Measurements from ENCODE around the gene CASQ1.

CASQ1 gene

DNA sequence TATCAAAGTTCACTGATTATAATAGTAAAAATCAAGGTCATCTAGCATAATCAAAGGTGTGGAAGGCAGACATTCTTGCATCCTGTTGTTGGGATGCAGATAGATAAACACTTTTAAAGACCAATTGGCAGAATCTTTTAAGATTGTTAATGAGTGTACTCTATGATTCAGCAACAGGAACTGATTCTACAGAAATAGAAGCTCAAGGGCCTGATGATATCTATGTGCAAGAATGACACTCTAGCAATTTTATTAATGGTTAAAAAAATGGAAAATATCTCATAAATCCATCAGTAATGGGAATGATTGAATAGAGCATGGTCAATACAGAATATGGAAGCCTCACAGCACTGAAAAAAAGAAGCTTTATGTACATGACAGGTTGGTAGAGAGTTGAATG lies 41.1 kb upstream of the CASQ1 start:
- Histone ChIP-seq H3K4me3 (ENCODE audit: low read depth in 1 of 2, low read length in 1 of 2) (no peak overlapping the region), H3K27ac (no peak overlapping the region), H3K36me3 (no peaks in the 10 kb centered on the region), H3K27me3 (no peaks in the 10 kb centered on the region), H3K9me3 (no peaks in the 10 kb centered on the region), H3K4me1 (ENCODE audit: control insufficient read depth in 1 of 2, insufficient read depth in 1 of 2, low read depth in 1 of 2, low read length in 1 of 2) (no peaks in the 10 kb centered on the region)
- TF ChIP-seq, protein P1, sequence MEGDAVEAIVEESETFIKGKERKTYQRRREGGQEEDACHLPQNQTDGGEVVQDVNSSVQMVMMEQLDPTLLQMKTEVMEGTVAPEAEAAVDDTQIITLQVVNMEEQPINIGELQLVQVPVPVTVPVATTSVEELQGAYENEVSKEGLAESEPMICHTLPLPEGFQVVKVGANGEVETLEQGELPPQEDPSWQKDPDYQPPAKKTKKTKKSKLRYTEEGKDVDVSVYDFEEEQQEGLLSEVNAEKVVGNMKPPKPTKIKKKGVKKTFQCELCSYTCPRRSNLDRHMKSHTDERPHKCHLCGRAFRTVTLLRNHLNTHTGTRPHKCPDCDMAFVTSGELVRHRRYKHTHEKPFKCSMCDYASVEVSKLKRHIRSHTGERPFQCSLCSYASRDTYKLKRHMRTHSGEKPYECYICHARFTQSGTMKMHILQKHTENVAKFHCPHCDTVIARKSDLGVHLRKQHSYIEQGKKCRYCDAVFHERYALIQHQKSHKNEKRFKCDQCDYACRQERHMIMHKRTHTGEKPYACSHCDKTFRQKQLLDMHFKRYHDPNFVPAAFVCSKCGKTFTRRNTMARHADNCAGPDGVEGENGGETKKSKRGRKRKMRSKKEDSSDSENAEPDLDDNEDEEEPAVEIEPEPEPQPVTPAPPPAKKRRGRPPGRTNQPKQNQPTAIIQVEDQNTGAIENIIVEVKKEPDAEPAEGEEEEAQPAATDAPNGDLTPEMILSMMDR (IDR thresholded peaks at IDR 0.05): no peak

DNA sequence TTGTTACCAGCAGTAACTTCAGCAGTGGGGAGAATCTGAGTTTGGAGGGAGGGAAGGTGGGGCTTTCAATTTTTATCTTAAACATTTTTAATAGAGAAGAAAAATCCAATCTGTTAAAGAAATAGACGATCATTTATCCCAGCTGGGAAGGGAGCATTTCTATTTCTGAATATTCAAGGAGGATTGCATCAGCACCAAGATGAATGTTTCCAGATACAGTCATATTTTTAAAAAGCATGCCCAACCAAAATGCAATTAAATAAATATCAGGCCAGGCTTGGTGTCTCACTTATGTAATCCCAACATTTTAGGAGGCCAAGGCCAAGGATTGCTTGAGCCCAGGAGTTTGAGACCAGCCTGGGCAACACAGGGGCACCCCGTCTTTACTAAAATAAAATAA lies 40.7 kb upstream of the CASQ1 start:
- H3K4me1 ChIP-seq (ENCODE audit: control insufficient read depth in 1 of 2, insufficient read depth in 1 of 2, low read depth in 1 of 2, low read length in 1 of 2): no peaks in the 10 kb centered on the region
- H3K9me3 ChIP-seq: no peaks in the 10 kb centered on the region
- TF ChIP-seq, protein P1 (IDR thresholded peaks at IDR 0.05): no peak
- no peaks in the 10 kb centered on the region for H3K36me3 ChIP-seq
- H3K27me3 ChIP-seq: no peaks in the 10 kb centered on the region
- H3K4me3 ChIP-seq (ENCODE audit: low read depth in 1 of 2, low read length in 1 of 2): no peak overlapping the region
- no peak overlapping the region for H3K27ac ChIP-seq

- no peaks in the 10 kb centered on the region for H3K4me1 ChIP-seq (ENCODE audit: control insufficient read depth in 1 of 2, insufficient read depth in 1 of 2, low read depth in 1 of 2, low read length in 1 of 2)
- no peaks in the 10 kb centered on the region for H3K27me3 ChIP-seq
- no peak within 1 kb of the TSS for H3K4me3 ChIP-seq (ENCODE audit: low read depth in 1 of 2, low read length in 1 of 2)
- no peaks in the 10 kb centered on the region for H3K9me3 ChIP-seq
- no peaks in the 10 kb centered on the region for H3K36me3 ChIP-seq
- TF ChIP-seq, protein P1 (IDR thresholded peaks at IDR 0.05): no peak
- no peak within 1 kb of the TSS for H3K27ac ChIP-seq
Observed at GRCh38 chr1:160151303-160151702, 39.1 kb upstream of the CASQ1 start, which contains the start of gene ATP1A4. TSS of gene ATP1A4 (plus strand) at chr1:160151603. CDS start at chr1:160152041, 438 bp downstream.

- H3K9me3 ChIP-seq: no peaks in the 10 kb centered on the region
- no peaks in the 10 kb centered on the region for H3K27me3 ChIP-seq
Observed at GRCh38 chr1:160154790-160155189, 35.6 kb upstream of the CASQ1 start.

GRCh38 chr1:160156361-160156760 lies 34.0 kb upstream of the CASQ1 start:
- Histone ChIP-seq H3K36me3 (no peaks in the 10 kb centered on the region), H3K9me3 (no peaks in the 10 kb centered on the region), H3K27ac (no peak overlapping the region), H3K4me1 (ENCODE audit: control insufficient read depth in 1 of 2, insufficient read depth in 1 of 2, low read depth in 1 of 2, low read length in 1 of 2) (no peaks in the 10 kb centered on the region), H3K27me3 (no peaks in the 10 kb centered on the region), H3K4me3 (ENCODE audit: low read depth in 1 of 2, low read length in 1 of 2) (no peak overlapping the region)
- TF ChIP-seq, protein P1 (IDR thresholded peaks at IDR 0.05): no peak

More at GRCh38 chr1:160154790-160155189, 35.6 kb upstream of the CASQ1 start:
- Histone ChIP-seq H3K4me1 (ENCODE audit: control insufficient read depth in 1 of 2, insufficient read depth in 1 of 2, low read depth in 1 of 2, low read length in 1 of 2) (no peaks in the 10 kb centered on the region), H3K4me3 (ENCODE audit: low read depth in 1 of 2, low read length in 1 of 2) (no peak overlapping the region), H3K27ac (no peak overlapping the region), H3K36me3 (no peaks in the 10 kb centered on the region)
- TF ChIP-seq, protein P1 (IDR thresholded peaks at IDR 0.05): no peak

DNA sequence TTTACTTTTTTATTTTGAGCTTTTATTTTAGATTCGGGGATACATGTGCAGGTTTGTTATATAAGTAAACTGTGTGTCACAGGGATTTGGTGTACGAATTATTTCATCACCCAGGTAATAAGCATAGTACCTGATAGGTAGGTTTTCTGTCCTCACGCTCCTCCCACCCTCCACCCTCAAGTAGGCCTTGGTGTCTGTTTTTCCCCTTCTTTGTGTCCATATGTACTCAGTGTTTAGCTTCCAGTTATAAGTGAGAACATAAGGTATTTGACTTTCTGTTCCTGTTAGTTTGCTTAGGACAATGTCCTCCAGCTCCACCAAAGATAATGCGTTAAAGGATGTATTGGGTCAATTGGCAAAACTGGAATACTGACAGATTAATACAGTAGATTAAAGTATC lies 33.2 kb upstream of the CASQ1 start:
- Histone ChIP-seq H3K36me3 (no peaks in the 10 kb centered on the region), H3K9me3 (no peaks in the 10 kb centered on the region), H3K4me1 (ENCODE audit: control insufficient read depth in 1 of 2, insufficient read depth in 1 of 2, low read depth in 1 of 2, low read length in 1 of 2) (no peaks in the 10 kb centered on the region), H3K4me3 (ENCODE audit: low read depth in 1 of 2, low read length in 1 of 2) (no peak overlapping the region), H3K27ac (no peak overlapping the region), H3K27me3 (no peaks in the 10 kb centered on the region)
- TF ChIP-seq, protein P1 (IDR thresholded peaks at IDR 0.05): no peak
